Measurements from ENCODE around the gene NMNAT3.

The NMNAT3 gene

DNA sequence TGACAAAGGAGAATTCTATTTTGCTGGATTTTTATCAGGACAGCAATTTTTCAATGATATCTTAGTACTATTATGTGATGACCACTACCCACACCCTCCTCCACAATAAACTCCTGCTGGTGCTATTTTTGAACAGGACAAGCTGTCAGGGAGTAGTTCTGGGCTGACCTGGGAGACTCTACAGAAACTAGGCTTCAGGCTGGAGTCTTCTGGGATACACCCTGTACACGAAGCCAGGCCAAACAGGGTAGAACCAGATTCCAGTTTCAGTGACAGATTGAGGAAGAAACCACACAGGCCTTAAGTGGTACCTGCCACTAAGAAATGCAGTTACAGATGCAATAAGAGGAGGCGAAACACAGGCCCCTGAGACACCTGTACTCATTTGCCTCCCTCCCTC lies 12.8 kb downstream of the NMNAT3 start:
- Histone ChIP-seq H3K4me1 (ENCODE audit: insufficient read depth, low read length, poor library complexity, severe bottlenecking) (no peaks in the 10 kb centered on the region), H3K36me3 (ENCODE audit: insufficient read depth, low read length) (no peaks in the 10 kb centered on the region), H3K9me3 (ENCODE audit: insufficient read depth, low read depth, low read length) (no peaks in the 10 kb centered on the region), H3F3A (ENCODE audit: low read depth) (no peaks in the 10 kb centered on the region), H3K9me2 (replicated peaks; ENCODE audit: low read depth, low read length) (no peaks in the 10 kb centered on the region), H3K27me3 (ENCODE audit: insufficient read depth, low read length, poor library complexity, severe bottlenecking) (no peaks in the 10 kb centered on the region), H3K4me3 (ENCODE audit: low read length, poor library complexity, severe bottlenecking) (no peak overlapping the region), H4K20me1 (ENCODE audit: insufficient read depth, low read length, poor library complexity, severe bottlenecking) (no peaks in the 10 kb centered on the region), H3K79me2 (ENCODE audit: insufficient read depth, low read length) (no peaks in the 10 kb centered on the region), H3K4me2 (ENCODE audit: low read depth, low read length, poor library complexity, severe bottlenecking) (no peak overlapping the region), H2AFZ (ENCODE audit: low read length) (no peak overlapping the region), H3K9ac (ENCODE audit: low read depth, low read length, poor library complexity, severe bottlenecking) (no peak overlapping the region)
- no peak for TF ChIP-seq EZH2phosphoT487 (IDR thresholded peaks at IDR 0.05; ENCODE audit: borderline replicate concordance)
- TF ChIP-seq, protein P1, sequence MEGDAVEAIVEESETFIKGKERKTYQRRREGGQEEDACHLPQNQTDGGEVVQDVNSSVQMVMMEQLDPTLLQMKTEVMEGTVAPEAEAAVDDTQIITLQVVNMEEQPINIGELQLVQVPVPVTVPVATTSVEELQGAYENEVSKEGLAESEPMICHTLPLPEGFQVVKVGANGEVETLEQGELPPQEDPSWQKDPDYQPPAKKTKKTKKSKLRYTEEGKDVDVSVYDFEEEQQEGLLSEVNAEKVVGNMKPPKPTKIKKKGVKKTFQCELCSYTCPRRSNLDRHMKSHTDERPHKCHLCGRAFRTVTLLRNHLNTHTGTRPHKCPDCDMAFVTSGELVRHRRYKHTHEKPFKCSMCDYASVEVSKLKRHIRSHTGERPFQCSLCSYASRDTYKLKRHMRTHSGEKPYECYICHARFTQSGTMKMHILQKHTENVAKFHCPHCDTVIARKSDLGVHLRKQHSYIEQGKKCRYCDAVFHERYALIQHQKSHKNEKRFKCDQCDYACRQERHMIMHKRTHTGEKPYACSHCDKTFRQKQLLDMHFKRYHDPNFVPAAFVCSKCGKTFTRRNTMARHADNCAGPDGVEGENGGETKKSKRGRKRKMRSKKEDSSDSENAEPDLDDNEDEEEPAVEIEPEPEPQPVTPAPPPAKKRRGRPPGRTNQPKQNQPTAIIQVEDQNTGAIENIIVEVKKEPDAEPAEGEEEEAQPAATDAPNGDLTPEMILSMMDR (conservative IDR thresholded peaks at IDR 0.05; ENCODE audit: low read length) = no peak

DNA sequence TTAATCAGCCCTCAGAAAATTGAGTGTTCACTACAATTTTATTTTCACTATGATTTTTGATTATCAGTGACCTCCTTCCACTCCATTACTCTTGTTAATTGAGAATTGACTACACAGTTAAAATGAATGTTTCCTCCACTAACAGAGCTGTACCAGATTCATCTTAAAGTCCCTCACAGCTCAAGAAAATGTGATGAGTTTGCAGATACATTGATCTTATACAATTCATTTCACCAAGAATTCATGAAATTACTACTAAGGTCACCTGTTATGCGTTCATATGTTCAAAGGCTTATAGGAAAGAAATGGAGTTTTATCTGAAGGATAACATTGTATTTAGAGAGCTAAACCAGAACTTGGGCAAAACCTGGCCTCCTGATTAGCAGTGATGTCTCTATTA lies 17.5 kb downstream of the NMNAT3 start:
- no peak overlapping the region for H3K4me2 ChIP-seq (ENCODE audit: low read depth, low read length, poor library complexity, severe bottlenecking)
- TF ChIP-seq EZH2phosphoT487 (IDR thresholded peaks at IDR 0.05; ENCODE audit: borderline replicate concordance) = no peak
- TF ChIP-seq, protein P1 (conservative IDR thresholded peaks at IDR 0.05; ENCODE audit: low read length) = no peak
- no peak overlapping the region for H3K4me3 ChIP-seq (ENCODE audit: low read length, poor library complexity, severe bottlenecking)
- no peaks in the 10 kb centered on the region for H3K79me2 ChIP-seq (ENCODE audit: insufficient read depth, low read length)
- no peak overlapping the region for H2AFZ ChIP-seq (ENCODE audit: low read length)
- no peaks in the 10 kb centered on the region for H3K27me3 ChIP-seq (ENCODE audit: insufficient read depth, low read length, poor library complexity, severe bottlenecking)
- no peaks in the 10 kb centered on the region for H3K36me3 ChIP-seq (ENCODE audit: insufficient read depth, low read length)
- H3K9ac ChIP-seq (ENCODE audit: low read depth, low read length, poor library complexity, severe bottlenecking) = no peak overlapping the region
- H3K9me2 ChIP-seq (replicated peaks; ENCODE audit: low read depth, low read length) = no peaks in the 10 kb centered on the region
- H4K20me1 ChIP-seq (ENCODE audit: insufficient read depth, low read length, poor library complexity, severe bottlenecking) = no peaks in the 10 kb centered on the region
- no peaks in the 10 kb centered on the region for H3K9me3 ChIP-seq (ENCODE audit: insufficient read depth, low read depth, low read length)
- no peaks in the 10 kb centered on the region for H3F3A ChIP-seq (ENCODE audit: low read depth)
- no peaks in the 10 kb centered on the region for H3K4me1 ChIP-seq (ENCODE audit: insufficient read depth, low read length, poor library complexity, severe bottlenecking)

DNA sequence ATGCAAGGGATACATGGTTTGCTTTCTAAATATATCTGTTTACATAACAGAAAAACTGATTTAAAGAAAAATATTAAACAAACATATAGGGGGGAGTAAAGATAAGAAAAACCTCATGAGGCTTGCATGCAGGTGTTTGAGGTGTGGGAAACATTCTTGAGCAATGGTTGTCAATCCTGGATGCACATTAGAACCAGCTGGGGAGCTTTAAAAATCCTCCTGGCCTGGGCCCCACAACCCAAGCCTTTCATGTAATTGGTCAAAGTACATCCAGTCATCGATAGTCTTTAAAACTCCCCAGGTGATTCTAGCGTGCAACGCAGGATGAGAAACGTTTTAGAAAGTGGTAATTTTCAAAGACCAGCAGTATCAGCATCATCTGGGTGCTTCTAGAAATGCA lies 18.3 kb downstream of the NMNAT3 start:
- Histone ChIP-seq H3F3A (ENCODE audit: low read depth) (no peaks in the 10 kb centered on the region), H3K9me2 (replicated peaks; ENCODE audit: low read depth, low read length) (no peaks in the 10 kb centered on the region), H3K4me2 (ENCODE audit: low read depth, low read length, poor library complexity, severe bottlenecking) (no peak overlapping the region), H3K4me1 (ENCODE audit: insufficient read depth, low read length, poor library complexity, severe bottlenecking) (no peaks in the 10 kb centered on the region), H3K9ac (ENCODE audit: low read depth, low read length, poor library complexity, severe bottlenecking) (no peak overlapping the region), H3K79me2 (ENCODE audit: insufficient read depth, low read length) (no peaks in the 10 kb centered on the region), H2AFZ (ENCODE audit: low read length) (no peak overlapping the region), H3K4me3 (ENCODE audit: low read length, poor library complexity, severe bottlenecking) (no peak overlapping the region), H4K20me1 (ENCODE audit: insufficient read depth, low read length, poor library complexity, severe bottlenecking) (no peaks in the 10 kb centered on the region), H3K9me3 (ENCODE audit: insufficient read depth, low read depth, low read length) (no peaks in the 10 kb centered on the region), H3K36me3 (ENCODE audit: insufficient read depth, low read length) (no peaks in the 10 kb centered on the region), H3K27me3 (ENCODE audit: insufficient read depth, low read length, poor library complexity, severe bottlenecking) (no peaks in the 10 kb centered on the region)
- TF ChIP-seq, protein P1 (conservative IDR thresholded peaks at IDR 0.05; ENCODE audit: low read length) = no peak
- TF ChIP-seq EZH2phosphoT487 (IDR thresholded peaks at IDR 0.05; ENCODE audit: borderline replicate concordance) = no peak

Measured in Loucy (cell line).